WTC11 (cell line): Measurements from ENCODE around the gene SLC25A38. TPM values are rescaled to one million over a fixed set of nuclear protein-coding genes. Genes with fewer than 3 reads are reported as not detected.

Experiments used
- ATAC-seq: fragments of 200-7000 bp; cut with Tn5 transposase; 2 replicates; pipeline ENCODE4 v1.10.0; 2021; ENCODE audit warnings: mild to moderate bottlenecking, moderate library complexity
- CTCF ChIA-PET: fragments of 300-600 bp; sonication (Branson Sonifier 250); formaldehyde crosslinking; loops from one replicate; lab custom pipeline; 2021; ENCODE audit warnings: antibody characterized with exemption; lab: Charles Lee
- POLR2A ChIA-PET: fragments of 350-600 bp; sonication (Branson Sonifier 250); formaldehyde crosslinking; loops from one replicate; lab custom pipeline; 2021; ENCODE audit warnings: antibody characterized with exemption; lab: Charles Lee
- DNase-seq: peaks from one replicate; pipeline ENCODE4 v3.0.0; 2021; ENCODE audit warnings: low spot score
- H3K27ac Mint-ChIP-seq: 2 replicates; pipeline ENCODE4 v1.8.0; 2021; ENCODE audit warnings: mixed read lengths
- H3K27me3 Mint-ChIP-seq: 2 replicates; pipeline ENCODE4 v1.8.0; 2021; ENCODE audit warnings: low read depth, mild to moderate bottlenecking, moderate library complexity, mixed read lengths
- H3K36me3 Mint-ChIP-seq: 2 replicates; pipeline ENCODE4 v1.8.0; 2021; ENCODE audit warnings: mixed read lengths
- H3K4me1 Mint-ChIP-seq: 2 replicates; pipeline ENCODE4 v1.8.0; 2022; ENCODE audit warnings: mixed read lengths
- H3K4me3 Mint-ChIP-seq: 2 replicates; pipeline ENCODE4 v1.8.0; 2021; ENCODE audit warnings: mild to moderate bottlenecking, moderate library complexity, mixed read lengths
- H3K9me3 Mint-ChIP-seq: 2 replicates; pipeline ENCODE4 v1.8.0; 2021; ENCODE audit warnings: mixed read lengths
- CREB1 ChIP-seq: sonication (generic); formaldehyde crosslinking; IDR thresholded peaks from 2 replicates; pipeline ENCODE4 v1.8.0; 2023; ENCODE audit warnings: mild to moderate bottlenecking, missing genetic modification reagents
- EMX1 ChIP-seq: fragments of 250-450 bp; sonication (Bioruptor Pico); IDR thresholded peaks from 2 replicates; pipeline ENCODE4 v1.8.0; 2021; ENCODE audit warnings: mild to moderate bottlenecking
- HMGA2 ChIP-seq: fragments of 250-450 bp; sonication (Bioruptor Pico); IDR thresholded peaks from 2 replicates; pipeline ENCODE4 v1.4.0; 2021; ENCODE audit warnings: mild to moderate bottlenecking, moderate library complexity
- NFATC4 ChIP-seq: fragments of 250-450 bp; sonication (Bioruptor Pico); IDR thresholded peaks from 2 replicates; pipeline ENCODE4 v1.9.0; 2021; ENCODE audit warnings: mild to moderate bottlenecking
- NR3C1 ChIP-seq: sonication (generic); formaldehyde crosslinking; conservative IDR thresholded peaks from 2 replicates; pipeline ENCODE4 v1.8.1; 2023; ENCODE audit warnings: low read depth, mild to moderate bottlenecking, missing genetic modification reagents
- OVOL2 ChIP-seq: fragments of 250-450 bp; sonication (Bioruptor Pico); IDR thresholded peaks from 2 replicates; pipeline ENCODE4 v1.9.0; 2021; ENCODE audit warnings: mild to moderate bottlenecking, borderline replicate concordance
- RORB ChIP-seq: fragments of 250-450 bp; sonication (Bioruptor Pico); IDR thresholded peaks from 2 replicates; pipeline ENCODE4 v1.9.0; 2021; ENCODE audit warnings: mild to moderate bottlenecking
- ZNF416 ChIP-seq: fragments of 250-450 bp; sonication (Bioruptor Pico); IDR thresholded peaks from 2 replicates; pipeline ENCODE4 v1.9.0; 2021; ENCODE audit warnings: mild to moderate bottlenecking, inconsistent platforms
- ZNF671 ChIP-seq: fragments of 250-450 bp; sonication (Bioruptor Pico); IDR thresholded peaks from 2 replicates; pipeline ENCODE4 v1.8.0; 2021; ENCODE audit warnings: mild to moderate bottlenecking
- total RNA-seq: library from RNA; stranded (reverse); gene quantifications from 3 replicates; pipeline ENCODE4 v1.2.3, GENCODE V29; 2021
- TF ChIP-seq, protein P1 (sequence below): sonication (generic); formaldehyde crosslinking; IDR thresholded peaks from 2 replicates; pipeline ENCODE4 v1.8.0; 2022; ENCODE audit warnings: mild to moderate bottlenecking, missing genetic modification reagents
- TF ChIP-seq, protein P2 (sequence below): fragments of 250-450 bp; sonication (Bioruptor Pico); IDR thresholded peaks from 2 replicates; pipeline ENCODE4 v1.8.0; 2021; ENCODE audit warnings: mild to moderate bottlenecking
- TF ChIP-seq, protein P3 (sequence below): fragments of 250-450 bp; sonication (Bioruptor Pico); IDR thresholded peaks from 2 replicates; pipeline ENCODE4 v1.9.0; 2021; ENCODE audit warnings: mild to moderate bottlenecking
- TF ChIP-seq, protein P4 (sequence below): sonication (generic); formaldehyde crosslinking; IDR thresholded peaks from 2 replicates; pipeline ENCODE4 v1.8.1; 2022; ENCODE audit warnings: missing genetic modification reagents, borderline replicate concordance
- TF ChIP-seq, protein P5 (sequence below): sonication (generic); formaldehyde crosslinking; IDR thresholded peaks from 2 replicates; pipeline ENCODE4 v1.8.0; 2022; ENCODE audit warnings: missing genetic modification reagents
- TF ChIP-seq, protein P6 (sequence below): fragments of 250-450 bp; sonication (Bioruptor Pico); conservative IDR thresholded peaks from 2 replicates; pipeline ENCODE4 v1.9.0; 2021; ENCODE audit warnings: mild to moderate bottlenecking
- TF ChIP-seq, protein P7 (sequence below): sonication (generic); formaldehyde crosslinking; IDR thresholded peaks from 2 replicates; pipeline ENCODE4 v1.8.1; 2023; ENCODE audit warnings: mild to moderate bottlenecking, moderate library complexity, missing genetic modification reagents

The SLC25A38 gene
- total RNA-seq, 1 experiment from 2014 or later, result 34.9 TPM

DNA sequence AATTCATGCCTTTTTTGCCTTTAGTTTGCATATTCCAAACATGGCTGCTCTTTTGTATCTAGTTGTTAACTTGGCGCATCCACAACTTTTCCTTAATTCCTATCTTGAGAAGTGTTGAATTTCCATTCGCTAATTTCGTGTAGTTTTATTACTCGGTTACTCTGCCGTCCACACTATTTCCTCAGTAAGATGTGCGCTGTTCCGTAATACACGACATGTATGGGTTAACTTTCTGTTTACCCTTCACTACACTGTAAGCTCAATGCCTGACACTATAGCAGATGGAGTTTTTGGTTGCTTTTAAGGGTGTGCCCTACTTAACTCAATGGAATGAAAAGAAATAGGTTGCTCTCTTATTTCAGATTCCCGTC is 24.1 kb downstream of the SLC25A38 start:
- peaks cover 54% of the 10 kb centered on the region for H3K4me1 Mint-ChIP-seq
- TF ChIP-seq EMX1 (CRISPR knock-in tag), result 0 out of 2 replicates have a peak, but pooled peaks have one; percentile 17
- TF ChIP-seq CREB1, result no peak
- H3K27ac Mint-ChIP-seq, result peak overlapping the region; percentile 98
- ChIA-PET CTCF (interaction anchor here (0.7 to 1.4 kb wide), 2 partner anchors 10 to 29 kb away, joined by 3 to 5 read pairs; no protein-coding TSS in a partner anchor), POLR2A (interaction anchor here (0.6 to 4.3 kb wide), 4 partner anchors 9 to 502 kb away, joined by 3 to 24 read pairs (median 4); no protein-coding TSS in a partner anchor)
- H3K36me3 Mint-ChIP-seq, result peaks cover 53% of the 10 kb centered on the region
- DNase-seq (no peak), ATAC-seq (no peak)
- H3K4me3 Mint-ChIP-seq, result peak overlapping the region; percentile 88
- H3K27me3 Mint-ChIP-seq, result no peaks in the 10 kb centered on the region
- no peaks in the 10 kb centered on the region for H3K9me3 Mint-ChIP-seq

DNA sequence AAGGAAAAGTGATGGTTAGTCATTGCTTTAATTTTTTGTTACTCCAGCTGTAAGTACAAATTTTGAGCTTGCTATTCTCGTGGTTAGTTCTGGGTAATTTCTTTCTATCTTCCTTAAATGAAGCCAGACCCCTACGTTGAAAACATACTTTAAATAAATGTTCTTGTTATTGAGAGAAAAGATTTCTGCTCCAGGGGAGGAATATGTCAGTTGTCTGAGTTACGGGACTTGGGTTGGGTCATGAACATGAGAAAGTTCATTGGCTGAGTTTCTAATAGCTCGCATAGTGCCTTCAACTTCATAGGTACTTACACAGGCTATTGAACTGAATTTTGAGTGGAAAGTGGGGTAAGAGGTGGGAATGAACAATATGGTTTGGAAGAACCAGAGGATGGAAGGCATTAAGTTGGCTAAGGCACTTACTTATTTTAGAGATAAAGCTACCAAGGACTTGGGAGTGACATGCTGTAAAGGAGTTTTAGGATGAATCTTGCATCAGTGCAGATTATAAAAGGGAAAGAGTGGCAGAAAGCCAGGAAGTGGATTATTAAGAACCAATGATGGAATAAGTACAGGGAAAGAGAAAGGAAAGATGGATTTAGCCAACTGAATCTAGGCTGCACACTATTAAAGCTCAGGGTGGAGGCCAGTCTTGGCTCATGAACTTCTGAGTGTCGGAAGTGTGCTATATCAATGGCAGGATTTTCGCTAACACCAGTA is 24.8 kb downstream of the SLC25A38 start:
- ChIA-PET CTCF (interaction anchor here (0.9 to 1.1 kb wide), 2 partner anchors 30 to 116 kb away, joined by 3 to 4 read pairs; no protein-coding TSS in a partner anchor), POLR2A (interaction anchor here (0.6 kb wide), 1 partner anchor 23 kb away, joined by 3 read pairs; no protein-coding TSS in a partner anchor)
- Mint-ChIP-seq H3K9me3 (no peaks in the 10 kb centered on the region), H3K36me3 (peaks cover 60% of the 10 kb centered on the region), H3K4me1 (peaks cover 53% of the 10 kb centered on the region), H3K4me3 (peak overlapping the region; percentile 88), H3K27me3 (no peaks in the 10 kb centered on the region), H3K27ac (peak overlapping the region; percentile 98)
- no peak for ATAC-seq
- no peak for DNase-seq
- TF ChIP-seq, protein P1, sequence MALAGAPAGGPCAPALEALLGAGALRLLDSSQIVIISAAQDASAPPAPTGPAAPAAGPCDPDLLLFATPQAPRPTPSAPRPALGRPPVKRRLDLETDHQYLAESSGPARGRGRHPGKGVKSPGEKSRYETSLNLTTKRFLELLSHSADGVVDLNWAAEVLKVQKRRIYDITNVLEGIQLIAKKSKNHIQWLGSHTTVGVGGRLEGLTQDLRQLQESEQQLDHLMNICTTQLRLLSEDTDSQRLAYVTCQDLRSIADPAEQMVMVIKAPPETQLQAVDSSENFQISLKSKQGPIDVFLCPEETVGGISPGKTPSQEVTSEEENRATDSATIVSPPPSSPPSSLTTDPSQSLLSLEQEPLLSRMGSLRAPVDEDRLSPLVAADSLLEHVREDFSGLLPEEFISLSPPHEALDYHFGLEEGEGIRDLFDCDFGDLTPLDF (CRISPR knock-in tag), result no peak
- TF ChIP-seq HMGA2 (CRISPR knock-in tag) (no peak), NR3C1 (CRISPR knock-in tag) (no peak), EMX1 (CRISPR knock-in tag) (peak; percentile 33; the same call in 1 of the 2 replicates), OVOL2 (no peak), RORB (CRISPR knock-in tag) (no peak), NFATC4 (CRISPR knock-in tag) (peak; percentile 73; the same call in 1 of the 2 replicates), ZNF671 (CRISPR knock-in tag) (peak; percentile 87), ZNF416 (CRISPR knock-in tag) (peak; percentile 52; the same call in 1 of the 2 replicates)
- TF ChIP-seq, protein P2, sequence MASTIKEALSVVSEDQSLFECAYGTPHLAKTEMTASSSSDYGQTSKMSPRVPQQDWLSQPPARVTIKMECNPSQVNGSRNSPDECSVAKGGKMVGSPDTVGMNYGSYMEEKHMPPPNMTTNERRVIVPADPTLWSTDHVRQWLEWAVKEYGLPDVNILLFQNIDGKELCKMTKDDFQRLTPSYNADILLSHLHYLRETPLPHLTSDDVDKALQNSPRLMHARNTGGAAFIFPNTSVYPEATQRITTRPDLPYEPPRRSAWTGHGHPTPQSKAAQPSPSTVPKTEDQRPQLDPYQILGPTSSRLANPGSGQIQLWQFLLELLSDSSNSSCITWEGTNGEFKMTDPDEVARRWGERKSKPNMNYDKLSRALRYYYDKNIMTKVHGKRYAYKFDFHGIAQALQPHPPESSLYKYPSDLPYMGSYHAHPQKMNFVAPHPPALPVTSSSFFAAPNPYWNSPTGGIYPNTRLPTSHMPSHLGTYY (CRISPR knock-in tag), result peak; percentile 51; the same call in 1 of the 2 replicates
- TF ChIP-seq, protein P3, sequence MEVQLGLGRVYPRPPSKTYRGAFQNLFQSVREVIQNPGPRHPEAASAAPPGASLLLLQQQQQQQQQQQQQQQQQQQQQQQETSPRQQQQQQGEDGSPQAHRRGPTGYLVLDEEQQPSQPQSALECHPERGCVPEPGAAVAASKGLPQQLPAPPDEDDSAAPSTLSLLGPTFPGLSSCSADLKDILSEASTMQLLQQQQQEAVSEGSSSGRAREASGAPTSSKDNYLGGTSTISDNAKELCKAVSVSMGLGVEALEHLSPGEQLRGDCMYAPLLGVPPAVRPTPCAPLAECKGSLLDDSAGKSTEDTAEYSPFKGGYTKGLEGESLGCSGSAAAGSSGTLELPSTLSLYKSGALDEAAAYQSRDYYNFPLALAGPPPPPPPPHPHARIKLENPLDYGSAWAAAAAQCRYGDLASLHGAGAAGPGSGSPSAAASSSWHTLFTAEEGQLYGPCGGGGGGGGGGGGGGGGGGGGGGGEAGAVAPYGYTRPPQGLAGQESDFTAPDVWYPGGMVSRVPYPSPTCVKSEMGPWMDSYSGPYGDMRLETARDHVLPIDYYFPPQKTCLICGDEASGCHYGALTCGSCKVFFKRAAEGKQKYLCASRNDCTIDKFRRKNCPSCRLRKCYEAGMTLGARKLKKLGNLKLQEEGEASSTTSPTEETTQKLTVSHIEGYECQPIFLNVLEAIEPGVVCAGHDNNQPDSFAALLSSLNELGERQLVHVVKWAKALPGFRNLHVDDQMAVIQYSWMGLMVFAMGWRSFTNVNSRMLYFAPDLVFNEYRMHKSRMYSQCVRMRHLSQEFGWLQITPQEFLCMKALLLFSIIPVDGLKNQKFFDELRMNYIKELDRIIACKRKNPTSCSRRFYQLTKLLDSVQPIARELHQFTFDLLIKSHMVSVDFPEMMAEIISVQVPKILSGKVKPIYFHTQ (CRISPR knock-in tag), result peak; percentile 16; the same call in 1 of the 2 replicates
- TF ChIP-seq, protein P4, sequence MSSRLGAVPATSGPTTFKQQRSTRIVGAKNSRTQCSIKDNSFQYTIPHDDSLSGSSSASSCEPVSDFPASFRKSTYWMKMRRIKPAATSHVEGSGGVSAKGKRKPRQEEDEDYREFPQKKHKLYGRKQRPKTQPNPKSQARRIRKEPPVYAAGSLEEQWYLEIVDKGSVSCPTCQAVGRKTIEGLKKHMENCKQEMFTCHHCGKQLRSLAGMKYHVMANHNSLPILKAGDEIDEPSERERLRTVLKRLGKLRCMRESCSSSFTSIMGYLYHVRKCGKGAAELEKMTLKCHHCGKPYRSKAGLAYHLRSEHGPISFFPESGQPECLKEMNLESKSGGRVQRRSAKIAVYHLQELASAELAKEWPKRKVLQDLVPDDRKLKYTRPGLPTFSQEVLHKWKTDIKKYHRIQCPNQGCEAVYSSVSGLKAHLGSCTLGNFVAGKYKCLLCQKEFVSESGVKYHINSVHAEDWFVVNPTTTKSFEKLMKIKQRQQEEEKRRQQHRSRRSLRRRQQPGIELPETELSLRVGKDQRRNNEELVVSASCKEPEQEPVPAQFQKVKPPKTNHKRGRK, result no peak
- TF ChIP-seq, protein P5, sequence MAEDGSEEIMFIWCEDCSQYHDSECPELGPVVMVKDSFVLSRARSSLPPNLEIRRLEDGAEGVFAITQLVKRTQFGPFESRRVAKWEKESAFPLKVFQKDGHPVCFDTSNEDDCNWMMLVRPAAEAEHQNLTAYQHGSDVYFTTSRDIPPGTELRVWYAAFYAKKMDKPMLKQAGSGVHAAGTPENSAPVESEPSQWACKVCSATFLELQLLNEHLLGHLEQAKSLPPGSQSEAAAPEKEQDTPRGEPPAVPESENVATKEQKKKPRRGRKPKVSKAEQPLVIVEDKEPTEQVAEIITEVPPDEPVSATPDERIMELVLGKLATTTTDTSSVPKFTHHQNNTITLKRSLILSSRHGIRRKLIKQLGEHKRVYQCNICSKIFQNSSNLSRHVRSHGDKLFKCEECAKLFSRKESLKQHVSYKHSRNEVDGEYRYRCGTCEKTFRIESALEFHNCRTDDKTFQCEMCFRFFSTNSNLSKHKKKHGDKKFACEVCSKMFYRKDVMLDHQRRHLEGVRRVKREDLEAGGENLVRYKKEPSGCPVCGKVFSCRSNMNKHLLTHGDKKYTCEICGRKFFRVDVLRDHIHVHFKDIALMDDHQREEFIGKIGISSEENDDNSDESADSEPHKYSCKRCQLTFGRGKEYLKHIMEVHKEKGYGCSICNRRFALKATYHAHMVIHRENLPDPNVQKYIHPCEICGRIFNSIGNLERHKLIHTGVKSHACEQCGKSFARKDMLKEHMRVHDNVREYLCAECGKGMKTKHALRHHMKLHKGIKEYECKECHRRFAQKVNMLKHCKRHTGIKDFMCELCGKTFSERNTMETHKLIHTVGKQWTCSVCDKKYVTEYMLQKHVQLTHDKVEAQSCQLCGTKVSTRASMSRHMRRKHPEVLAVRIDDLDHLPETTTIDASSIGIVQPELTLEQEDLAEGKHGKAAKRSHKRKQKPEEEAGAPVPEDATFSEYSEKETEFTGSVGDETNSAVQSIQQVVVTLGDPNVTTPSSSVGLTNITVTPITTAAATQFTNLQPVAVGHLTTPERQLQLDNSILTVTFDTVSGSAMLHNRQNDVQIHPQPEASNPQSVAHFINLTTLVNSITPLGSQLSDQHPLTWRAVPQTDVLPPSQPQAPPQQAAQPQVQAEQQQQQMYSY (CRISPR knock-in tag), result no peak
- TF ChIP-seq, protein P6, sequence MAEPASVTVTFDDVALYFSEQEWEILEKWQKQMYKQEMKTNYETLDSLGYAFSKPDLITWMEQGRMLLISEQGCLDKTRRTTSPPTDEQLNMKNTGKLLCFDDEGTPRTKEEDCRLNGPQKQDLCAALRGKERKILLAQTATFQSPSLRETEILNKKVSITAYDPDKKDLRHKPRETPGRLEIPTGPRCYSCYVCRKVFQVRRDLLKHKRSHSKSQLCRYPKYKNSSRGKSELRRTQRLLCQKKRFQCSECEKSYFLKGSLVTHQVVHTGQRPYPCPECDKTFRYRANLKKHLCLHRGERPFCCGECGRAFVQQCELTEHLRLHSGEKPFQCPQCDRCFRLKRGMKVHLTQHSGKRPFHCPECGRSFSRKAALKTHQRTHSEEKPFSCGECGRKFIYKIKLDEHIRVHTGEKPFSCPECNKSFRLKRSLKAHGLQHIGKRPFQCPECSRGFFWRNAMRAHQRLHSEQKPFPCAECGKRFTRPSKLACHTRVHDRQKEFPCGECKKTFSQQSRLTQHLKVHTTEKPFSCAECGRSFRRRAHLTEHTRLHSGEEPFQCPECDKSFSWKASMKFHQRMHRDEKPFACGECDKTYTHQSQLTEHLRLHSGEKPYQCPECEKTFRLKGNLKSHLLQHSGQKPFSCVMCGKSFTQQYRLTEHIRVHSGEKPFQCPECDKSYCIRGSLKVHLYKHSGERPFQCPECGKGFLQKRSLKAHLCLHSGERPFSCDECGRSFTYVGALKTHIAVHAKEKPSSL, result 0 out of 2 replicates have a peak, but pooled peaks have one; percentile 18
- TF ChIP-seq, protein P7, sequence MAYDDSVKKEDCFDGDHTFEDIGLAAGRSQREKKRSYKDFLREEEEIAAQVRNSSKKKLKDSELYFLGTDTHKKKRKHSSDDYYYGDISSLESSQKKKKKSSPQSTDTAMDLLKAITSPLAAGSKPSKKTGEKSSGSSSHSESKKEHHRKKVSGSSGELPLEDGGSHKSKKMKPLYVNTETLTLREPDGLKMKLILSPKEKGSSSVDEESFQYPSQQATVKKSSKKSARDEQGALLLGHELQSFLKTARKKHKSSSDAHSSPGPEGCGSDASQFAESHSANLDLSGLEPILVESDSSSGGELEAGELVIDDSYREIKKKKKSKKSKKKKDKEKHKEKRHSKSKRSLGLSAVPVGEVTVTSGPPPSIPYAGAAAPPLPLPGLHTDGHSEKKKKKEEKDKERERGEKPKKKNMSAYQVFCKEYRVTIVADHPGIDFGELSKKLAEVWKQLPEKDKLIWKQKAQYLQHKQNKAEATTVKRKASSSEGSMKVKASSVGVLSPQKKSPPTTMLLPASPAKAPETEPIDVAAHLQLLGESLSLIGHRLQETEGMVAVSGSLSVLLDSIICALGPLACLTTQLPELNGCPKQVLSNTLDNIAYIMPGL (CRISPR knock-in tag), result no peak
